Stimulated activated CD8-positive, alpha-beta memory T cell treated with anti-CD3 and anti-CD28 coated beads, Interleukin-4, amount 100 ng/mL, for 48 hours (primary cell): ENCODE results near the gene ELAVL1.
"Not testable (repeated sequence)": the region's sequence is repeated elsewhere in the genome, so short reads cannot be mapped to it uniquely, and the experiment has no call there.

ENCODE experiments used
- DNase-seq: peaks from one replicate; pipeline ENCODE4 v3.0.0-alpha.2; 2020

The ELAVL1 gene

GRCh38 chr19:7920519-7921301 lies 84.7 kb downstream of the ELAVL1 start:
- DNase-seq = peak; percentile 100

DNA sequence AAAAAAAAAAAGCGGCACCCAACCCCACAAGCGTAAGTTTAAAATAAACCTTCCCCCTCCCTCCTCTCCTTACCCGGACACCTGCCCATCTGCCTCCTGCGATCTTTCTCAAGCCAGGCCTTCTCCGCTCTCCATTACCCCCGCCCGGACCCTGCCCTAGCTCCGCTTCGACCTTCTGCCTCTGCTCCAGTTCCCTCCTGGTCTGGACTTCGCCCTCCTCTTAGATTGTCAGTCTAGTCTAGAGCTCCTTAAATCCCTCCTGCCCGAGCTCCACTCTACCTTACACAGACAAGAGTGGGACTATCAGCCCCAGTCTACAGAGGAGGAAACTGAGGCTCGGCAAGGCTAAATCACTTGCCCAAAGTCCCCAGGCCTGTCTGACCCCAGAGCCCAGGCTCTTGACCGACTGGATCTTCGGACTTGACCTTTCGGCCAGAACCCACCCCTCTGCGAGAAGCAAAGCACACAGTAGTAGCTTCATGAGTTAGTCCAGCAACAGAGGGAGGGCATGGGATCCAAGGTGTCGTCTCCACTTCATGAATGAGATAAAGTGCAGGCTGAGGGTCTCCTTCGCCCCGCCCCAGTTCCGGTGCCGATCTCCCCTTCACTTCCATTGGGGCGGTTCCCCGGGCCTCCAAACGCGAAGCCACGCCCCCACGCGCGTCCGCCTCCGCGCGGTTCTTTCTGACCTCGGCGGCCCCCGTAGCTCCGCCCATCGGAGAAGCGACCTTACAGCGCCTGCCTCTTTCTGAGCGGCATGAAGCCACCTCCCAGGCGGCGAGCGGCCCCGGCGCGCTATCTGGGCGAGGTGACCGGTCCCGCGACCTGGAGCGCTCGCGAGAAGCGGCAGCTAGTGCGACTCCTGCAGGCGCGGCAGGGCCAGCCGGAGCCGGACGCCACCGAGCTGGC lies 85.6 kb downstream of the ELAVL1 start, which contains the start of gene SNAPC2:
SNAPC2 (plus strand) TSS at position 729 of the 909 bp plus-strand sequence; CDS start at position 758, 29 bp downstream.
- peak; percentile 98 for DNase-seq

GRCh38 chr19:7918615-7919421 lies 86.6 kb downstream of the ELAVL1 start:
- DNase-seq = no peak

- not testable (repeated sequence) for DNase-seq
These were observed 87.3 kb downstream of the ELAVL1 start for GRCh38 chr19:7918062-7918614.

DNA sequence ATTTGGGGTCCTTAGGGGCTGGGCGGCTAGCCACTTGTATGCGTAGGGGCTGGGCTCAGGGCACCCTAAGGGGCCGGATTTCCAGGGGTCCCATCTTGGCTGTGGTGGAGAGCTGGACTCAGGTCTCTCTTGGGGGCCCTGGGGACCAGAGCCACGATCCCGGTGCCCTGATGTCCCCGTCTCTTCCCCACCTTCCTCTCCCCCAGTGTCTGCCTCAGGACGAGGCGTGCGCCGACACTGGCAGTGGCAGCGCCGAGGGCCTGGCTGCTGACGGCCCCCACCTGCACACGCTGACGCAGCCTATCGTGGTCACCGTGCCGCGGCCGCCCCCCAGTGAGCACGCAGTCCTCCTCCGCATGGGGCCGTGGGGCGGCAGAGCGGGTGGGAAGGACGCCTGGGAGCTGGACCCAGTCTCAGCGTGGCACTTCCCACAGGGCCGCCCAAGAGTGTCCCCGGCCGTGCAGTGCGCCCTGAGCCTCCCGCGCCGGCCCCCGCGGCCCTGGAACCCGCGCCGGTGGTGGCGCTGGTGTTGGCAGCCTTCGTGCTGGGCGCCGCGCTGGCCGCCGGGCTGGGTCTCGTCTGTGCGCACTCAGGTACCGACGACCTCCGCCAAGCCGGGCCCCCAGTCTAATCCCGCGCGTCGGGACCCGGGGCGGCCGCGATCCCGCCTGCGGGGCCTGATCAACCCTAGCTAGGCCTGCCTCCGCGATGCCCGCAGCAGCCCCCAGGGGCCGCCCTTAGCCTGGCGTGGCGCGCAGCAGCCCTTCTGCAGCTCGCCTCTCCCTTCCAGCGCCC lies 88.0 kb downstream of the ELAVL1 start:
- DNase-seq = peak; percentile 72

GRCh38 chr19:7916955-7917266 lies 88.5 kb downstream of the ELAVL1 start:
- no peak for DNase-seq

DNA sequence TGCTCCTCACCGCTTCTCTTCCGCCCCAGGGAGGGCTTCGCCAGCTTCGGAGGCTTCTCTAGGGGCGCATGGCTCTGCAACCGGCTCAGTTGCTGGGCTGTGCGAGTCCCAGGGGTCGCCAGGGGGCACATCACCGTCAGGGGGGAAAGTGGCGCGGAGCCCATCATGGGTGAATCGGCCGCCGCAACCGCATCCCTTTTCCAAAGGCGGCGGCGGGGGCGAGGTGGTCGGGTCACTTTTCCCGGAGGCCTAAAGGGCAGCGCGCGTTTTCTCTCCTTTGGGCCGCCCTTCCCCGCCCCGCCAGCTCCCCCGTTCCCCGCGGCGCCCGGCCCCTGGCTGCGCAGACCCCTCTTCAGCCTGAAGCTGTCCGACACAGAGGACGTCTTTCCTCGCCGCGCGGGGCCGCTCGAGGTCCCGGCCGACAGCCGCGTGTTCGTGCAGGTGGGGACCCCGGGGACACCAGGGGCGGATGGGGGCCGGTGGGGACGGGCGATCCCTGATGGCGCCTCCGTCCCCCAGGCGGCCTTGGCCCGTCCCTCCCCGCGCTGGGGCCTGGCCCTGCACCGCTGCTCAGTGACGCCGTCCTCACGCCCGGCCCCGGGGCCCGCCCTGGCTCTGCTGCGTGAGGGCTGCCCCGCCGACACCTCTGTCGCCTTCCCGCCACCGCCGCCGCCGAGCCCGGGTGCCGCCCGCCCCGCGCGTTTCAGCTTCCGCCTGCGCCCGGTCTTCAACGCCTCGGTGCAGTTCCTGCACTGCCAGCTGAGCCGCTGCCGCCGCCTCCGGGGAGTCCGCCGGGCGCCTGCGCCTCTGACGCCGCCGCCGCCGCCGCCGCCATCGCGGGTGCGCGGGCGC lies 89.1 kb downstream of the ELAVL1 start:
- peak; percentile 72 for DNase-seq

DNA sequence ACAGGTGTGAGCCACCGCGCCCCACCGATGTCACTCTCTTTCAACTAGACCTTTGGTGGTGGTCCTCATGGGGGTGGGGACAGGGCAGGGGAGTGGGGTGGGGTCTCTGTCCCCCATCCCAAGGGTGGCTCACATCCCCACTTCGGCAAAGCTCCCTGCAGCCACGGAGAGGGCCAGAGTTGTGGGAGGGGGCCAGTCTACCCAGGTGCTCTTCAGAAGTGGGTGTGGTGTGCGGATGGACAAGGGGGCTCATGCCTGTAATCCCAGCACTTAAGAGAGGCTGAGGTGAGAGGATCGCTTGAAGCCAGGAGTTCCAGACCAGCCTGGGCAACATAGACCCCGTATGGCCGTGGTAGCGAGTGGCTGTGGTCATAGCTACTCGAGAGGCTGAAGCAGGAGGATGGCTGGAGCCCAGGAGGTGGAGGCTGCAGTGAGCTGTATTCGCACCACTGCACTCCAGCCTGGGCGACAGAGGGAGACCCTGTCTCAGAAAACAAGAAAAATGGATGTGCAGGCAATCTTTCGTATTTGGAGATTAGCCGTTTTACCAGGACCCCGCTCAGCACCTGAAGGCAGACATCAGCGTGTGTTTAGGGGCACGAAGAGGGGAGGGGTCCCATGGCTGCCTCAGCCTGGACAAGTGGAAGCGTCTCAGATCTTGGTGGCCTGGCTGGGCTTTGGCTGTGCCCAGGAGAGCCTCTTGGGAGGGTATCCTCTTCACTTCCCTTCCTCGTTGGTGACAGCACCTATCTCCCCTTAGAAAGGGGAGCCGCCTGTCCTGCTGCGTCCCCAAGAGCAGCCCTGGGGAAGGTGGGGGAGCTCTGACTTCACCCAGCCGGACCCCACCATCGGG lies 90.0 kb downstream of the ELAVL1 start:
- no peak for DNase-seq

GRCh38 chr19:7914598-7915045 lies 90.8 kb downstream of the ELAVL1 start, which contains the start of gene TGFBR3L:
Gene TGFBR3L, plus strand, starts transcription at chr19:7914830.
- no peak for DNase-seq

DNA sequence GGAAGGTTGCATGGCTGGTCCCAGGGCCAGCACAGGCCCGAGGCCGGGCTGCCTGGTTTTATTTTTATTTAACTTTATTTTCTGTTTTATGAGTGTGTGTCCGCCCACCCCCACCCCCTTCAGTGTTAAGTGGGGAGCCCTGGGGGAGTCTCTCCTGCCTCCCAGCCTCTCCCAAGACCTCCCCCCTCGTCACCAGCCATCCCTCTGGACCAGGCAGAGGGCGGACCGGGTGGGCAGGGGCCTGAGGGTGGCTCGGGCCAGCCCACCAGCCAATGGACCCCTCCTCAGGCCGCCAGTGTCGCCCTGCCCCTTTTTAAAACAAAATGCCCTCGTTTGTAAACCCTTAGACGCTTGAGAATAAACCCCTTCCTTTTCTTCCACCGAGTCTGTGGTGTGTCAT lies 91.3 kb downstream of the ELAVL1 start:
- DNase-seq = no peak

- no peak for DNase-seq
These were observed 91.8 kb downstream of the ELAVL1 start for GRCh38 chr19:7913652-7914051.

DNA sequence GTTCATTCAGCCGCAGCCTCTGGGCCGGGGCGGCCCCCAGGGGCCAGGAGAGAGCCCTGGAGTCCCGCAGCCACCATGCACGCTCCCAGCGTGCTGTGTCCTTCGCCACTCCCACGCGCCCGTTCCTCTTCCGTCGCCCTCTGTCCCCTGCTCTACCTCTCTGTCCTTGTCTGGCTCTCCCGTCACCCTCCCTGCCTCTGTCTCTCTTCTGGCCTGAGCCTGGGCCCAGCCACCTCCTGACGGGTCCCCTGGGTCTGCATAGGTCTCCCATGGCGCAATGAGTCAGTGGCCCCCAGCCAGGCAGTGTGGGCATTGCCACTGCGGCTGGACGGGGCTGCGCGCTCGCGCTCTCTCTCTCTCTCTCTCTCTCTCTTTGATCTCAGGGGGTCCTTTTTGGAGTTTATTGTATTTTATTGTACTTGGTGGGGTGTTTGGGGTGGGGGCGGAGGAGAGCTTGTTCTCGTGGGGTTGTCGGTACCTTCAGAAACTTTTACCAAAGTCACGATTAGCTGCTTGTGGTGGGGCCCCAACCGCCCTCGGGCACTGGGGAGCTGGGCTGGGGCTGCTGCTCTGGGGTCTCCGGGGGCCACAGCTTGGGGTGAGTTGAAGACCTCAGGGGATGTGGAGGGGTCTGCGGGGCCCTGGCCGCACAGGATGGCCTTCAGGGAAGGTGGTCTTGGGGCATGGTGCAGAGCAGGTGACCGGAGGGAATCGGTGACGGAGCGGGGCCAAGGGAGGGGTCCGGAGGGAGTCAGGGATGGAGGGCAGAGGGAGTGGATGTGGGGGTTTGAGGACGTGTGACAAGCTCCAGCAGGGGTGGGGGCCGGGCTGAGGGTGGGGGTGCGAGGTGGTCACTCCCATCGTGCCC lies 92.5 kb downstream of the ELAVL1 start:
- no peak for DNase-seq

DNA sequence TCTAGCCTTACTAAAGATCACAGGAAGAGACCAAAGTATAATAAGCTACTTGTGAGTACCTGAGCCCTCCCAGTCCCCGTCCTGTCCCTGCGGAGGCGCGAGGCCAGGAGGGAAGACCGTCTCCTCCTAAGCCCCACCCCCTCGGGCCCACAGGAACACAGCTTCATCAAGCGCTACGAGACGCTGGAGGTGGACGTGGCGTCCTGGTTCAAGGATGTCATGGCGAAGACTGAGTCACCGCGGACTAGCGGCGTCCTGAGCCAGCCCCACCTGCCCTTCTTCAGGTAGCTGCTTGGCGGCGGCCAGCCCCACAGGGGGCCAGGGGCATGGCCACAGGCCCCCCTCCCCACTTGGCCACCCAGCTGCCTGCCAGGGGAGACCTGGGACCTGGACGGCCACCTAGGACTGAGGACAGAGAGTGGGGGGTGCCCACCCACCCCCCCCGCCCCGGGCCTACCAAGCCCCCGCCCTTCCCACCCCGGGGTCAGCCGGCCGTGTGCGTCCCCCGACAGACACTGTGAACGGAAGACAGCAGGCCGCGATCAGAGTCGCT lies 93.2 kb downstream of the ELAVL1 start:
- DNase-seq = no peak

GRCh38 chr19:7911508-7912143 lies 93.8 kb downstream of the ELAVL1 start:
- no peak for DNase-seq

GRCh38 chr19:7910321-7911161 lies 94.9 kb downstream of the ELAVL1 start:
- DNase-seq = no peak

GRCh38 chr19:7909471-7910067 lies 95.9 kb downstream of the ELAVL1 start:
- no peak for DNase-seq
